H1 (cell line): ENCODE results near the gene MRPL52. TPM values are rescaled to one million over a fixed set of nuclear protein-coding genes. Genes with fewer than 3 reads are reported as not detected.

ENCODE experiments used
- CTCF ChIA-PET: fragments of 300-600 bp; sonication (Branson Sonifier 250); formaldehyde crosslinking; loops from one replicate; lab custom pipeline; 2021; ENCODE audit not compliant: partially characterized antibody; lab: Charles Lee
- POLR2A ChIA-PET: fragments of 300-600 bp; sonication (Branson Sonifier 250); formaldehyde crosslinking; loops from one replicate; lab custom pipeline; 2021; ENCODE audit warnings: inconsistent platforms; ENCODE audit not compliant: partially characterized antibody; lab: Charles Lee
- DNase-seq, 2 experiments: peaks; one replicate each; pipeline versions ENCODE4 v3.0.0 to v3.0.0-alpha.2; 2010 to 2022; ENCODE audit warnings: low spot score in 2 of 2, low read depth in 1 of 2, mixed read lengths in 1 of 2
- FAIRE-seq: peaks from 2 replicates; lab custom pipeline; 2011; peaks lifted over from hg19 to GRCh38; lab: Jason Lieb, UNC
- H2AFZ ChIP-seq: 2 replicates; pipeline ENCODE4 v1.8.1; 2012; ENCODE audit warnings: low read length, inconsistent platforms
- H2AK5ac ChIP-seq: 2 replicates; pipeline ENCODE4 v1.6.1; 2013; ENCODE audit warnings: low read depth, low read length
- H2BK120ac ChIP-seq: replicated peaks from 2 replicates; pipeline ENCODE3; 2013; ENCODE audit warnings: low read depth, low read length, inconsistent platforms
- H2BK12ac ChIP-seq: 2 replicates; pipeline ENCODE4 v1.6.1; 2013; ENCODE audit warnings: low read depth, low read length
- H2BK15ac ChIP-seq: 2 replicates; pipeline ENCODE4 v1.6.1; 2013; ENCODE audit warnings: low read length
- H2BK20ac ChIP-seq: 2 replicates; pipeline ENCODE4 v1.6.1; 2013; ENCODE audit warnings: low read length
- H2BK5ac ChIP-seq: 2 replicates; pipeline ENCODE4 v1.6.1; 2013; ENCODE audit warnings: low read depth, low read length
- H3K14ac ChIP-seq: 2 replicates; pipeline ENCODE4 v1.6.1; 2013; ENCODE audit warnings: inconsistent platforms; ENCODE audit not compliant: insufficient read length
- H3K18ac ChIP-seq: 2 replicates; pipeline ENCODE4 v1.6.1; 2013; ENCODE audit warnings: low read length; ENCODE audit errors: extremely low read depth
- H3K23ac ChIP-seq: 2 replicates; pipeline ENCODE4 v1.6.1; 2013; ENCODE audit warnings: inconsistent platforms; ENCODE audit not compliant: insufficient read length
- H3K23me2 ChIP-seq: 2 replicates; pipeline ENCODE4 v1.6.1; 2013; ENCODE audit warnings: low read depth, low read length
- H3K27ac ChIP-seq: 2 replicates; pipeline ENCODE4 v1.6.1; 2011; ENCODE audit warnings: low read depth, low read length, inconsistent platforms
- H3K27me3 ChIP-seq, 4 experiments: replicated peaks in 1 of 4; 1 replicate in 1 of 4; 2 replicates in 3 of 4; pipeline versions ENCODE4 v1.6.1 to v1.8.1; 2011 to 2013; ENCODE audit warnings: low read length in 3 of 4, mild to moderate bottlenecking in 3 of 4, inconsistent platforms in 2 of 4, mixed read lengths in 2 of 4, moderate library complexity in 1 of 4; ENCODE audit not compliant: control insufficient read depth in 3 of 4, insufficient read depth in 3 of 4; ENCODE audit errors: extremely low read depth in 1 of 4
- H3K36me3 ChIP-seq, 4 experiments: 2 replicates each; pipeline versions ENCODE4 v1.6.1 to v1.8.1; 2011 to 2013; ENCODE audit warnings: mild to moderate bottlenecking in 4 of 4, low read length in 3 of 4, moderate library complexity in 2 of 4, control low read depth in 1 of 4, inconsistent platforms in 1 of 4; ENCODE audit not compliant: insufficient read depth in 4 of 4, control insufficient read depth in 2 of 4
- H3K4ac ChIP-seq: replicated peaks from 2 replicates; pipeline ENCODE3; 2013; ENCODE audit warnings: low read length, low read depth, mixed read lengths, inconsistent platforms; ENCODE audit not compliant: insufficient read length
- H3K4me1 ChIP-seq, 4 experiments: replicated peaks in 1 of 4; 1 replicate in 1 of 4; 2 replicates in 3 of 4; pipeline versions ENCODE4 v1.6.1 to v1.8.1; 2011 to 2013; ENCODE audit warnings: low read length in 3 of 4, inconsistent platforms in 2 of 4, mixed read lengths in 1 of 4; ENCODE audit not compliant: insufficient read depth in 4 of 4, control insufficient read depth in 3 of 4
- H3K4me2 ChIP-seq, 2 experiments: 2 replicates each; pipeline versions ENCODE4 v1.6.1 to v1.8.1; 2011 to 2013; ENCODE audit warnings: low read depth in 2 of 2, low read length in 2 of 2, control low read depth in 1 of 2, inconsistent platforms in 1 of 2, mild to moderate bottlenecking in 1 of 2; ENCODE audit not compliant: insufficient read depth in 1 of 2
- H3K4me3 ChIP-seq, 4 experiments: fragments of 200-600, 300-600 bp in 1 of 4; sonication (generic), shearing (Covaris generic), sonication (Bioruptor Twin) in 1 of 4; 2 replicates each; pipeline versions ENCODE4 v1.5.1 to v1.8.1; 2011 to 2016; ENCODE audit warnings: low read length in 4 of 4, low read depth in 3 of 4, control low read depth in 2 of 4, inconsistent platforms in 2 of 4, mild to moderate bottlenecking in 2 of 4, mixed read lengths in 1 of 4, moderate library complexity in 1 of 4; ENCODE audit not compliant: insufficient read depth in 2 of 4; ENCODE audit errors: extremely low read depth in 1 of 4
- H3K56ac ChIP-seq: replicated peaks from 2 replicates; pipeline ENCODE3; 2013; ENCODE audit warnings: low read depth, mild to moderate bottlenecking, mixed read lengths, low read length, inconsistent platforms; ENCODE audit not compliant: insufficient read length
- H3K79me1 ChIP-seq: 2 replicates; pipeline ENCODE4 v1.6.1; 2013; ENCODE audit warnings: low read depth, low read length, control low read depth
- H3K79me2 ChIP-seq, 2 experiments: 2 replicates each; pipeline versions ENCODE4 v1.6.1 to v1.8.1; 2012 to 2013; ENCODE audit warnings: low read length in 2 of 2, mild to moderate bottlenecking in 2 of 2, inconsistent platforms in 1 of 2; ENCODE audit not compliant: insufficient read depth in 2 of 2, control insufficient read depth in 1 of 2
- H3K9ac ChIP-seq, 4 experiments: replicated peaks in 1 of 4; 1 replicate in 1 of 4; 2 replicates in 3 of 4; pipeline versions ENCODE4 v1.6.1 to v1.8.1; 2011 to 2013; ENCODE audit warnings: low read depth in 3 of 4, low read length in 3 of 4, control low read depth in 2 of 4, mild to moderate bottlenecking in 2 of 4, moderate library complexity in 2 of 4, inconsistent platforms in 1 of 4; ENCODE audit errors: extremely low read depth in 1 of 4
- H3K9me3 ChIP-seq, 2 experiments: 2 replicates each; pipeline versions ENCODE4 v1.6.1 to v1.8.1; 2012 to 2013; ENCODE audit warnings: mild to moderate bottlenecking in 2 of 2, moderate library complexity in 2 of 2, control low read depth in 1 of 2, inconsistent platforms in 1 of 2, low read depth in 1 of 2, low read length in 1 of 2, mixed read lengths in 1 of 2; ENCODE audit not compliant: insufficient read depth in 2 of 2
- H4K20me1 ChIP-seq, 2 experiments: replicated peaks in 1 of 2; 2 replicates each; pipeline versions ENCODE3 to v1.8.1; 2011 to 2013; ENCODE audit warnings: inconsistent platforms in 2 of 2, low read length in 2 of 2, mild to moderate bottlenecking in 1 of 2; ENCODE audit not compliant: insufficient read depth in 2 of 2, control insufficient read depth in 1 of 2
- H4K5ac ChIP-seq: 2 replicates; pipeline ENCODE4 v1.6.1; 2013; ENCODE audit warnings: low read length, low read depth, mixed read lengths, inconsistent platforms; ENCODE audit not compliant: insufficient read length
- H4K8ac ChIP-seq: 2 replicates; pipeline ENCODE4 v1.8.0; 2013; ENCODE audit warnings: mild to moderate bottlenecking, moderate library complexity, low read length, inconsistent platforms; ENCODE audit not compliant: insufficient read depth; ENCODE audit errors: extremely low read depth
- H4K91ac ChIP-seq: replicated peaks from 2 replicates; pipeline ENCODE3; 2013; ENCODE audit warnings: low read length, mixed read lengths, inconsistent platforms; ENCODE audit not compliant: insufficient read length
- ATF3 ChIP-seq: IDR thresholded peaks from 2 replicates; pipeline ENCODE4 v1.6.1; 2011; ENCODE audit warnings: low read depth, mild to moderate bottlenecking, low read length; ENCODE audit not compliant: insufficient read depth
- BCL11A ChIP-seq, 2 experiments: IDR thresholded peaks; one replicate each; pipeline ENCODE4 v1.6.1; 2011; ENCODE audit warnings: low read depth in 2 of 2, low read length in 2 of 2, mild to moderate bottlenecking in 2 of 2
- CBX8 ChIP-seq: fragments of 300-800, 300-1000 bp; sonication (generic); IDR thresholded peaks from 2 replicates; pipeline ENCODE4 v1.7.1; 2016; ENCODE audit warnings: low read depth, low read length, borderline replicate concordance
- FOSL1 ChIP-seq: IDR thresholded peaks from 2 replicates; pipeline ENCODE4 v1.6.1; 2011; ENCODE audit warnings: mild to moderate bottlenecking, low read depth, low read length, moderate library complexity; ENCODE audit not compliant: insufficient read depth
- GTF2F1 ChIP-seq: IDR thresholded peaks from 2 replicates; pipeline ENCODE4 v1.6.1; 2012; ENCODE audit warnings: low read depth, low read length, improper control_type of control experiment, borderline replicate concordance
- JUN ChIP-seq: IDR thresholded peaks from 2 replicates; pipeline ENCODE4 v1.6.1; 2011; ENCODE audit warnings: low read depth, mild to moderate bottlenecking, improper control_type of control experiment, low read length
- SAP30 ChIP-seq: fragments of 300-600 bp; sonication (generic); IDR thresholded peaks from 2 replicates; pipeline ENCODE4 v1.7.1; 2012; ENCODE audit warnings: low read length, moderate library complexity, mild to moderate bottlenecking, inconsistent platforms; ENCODE audit not compliant: insufficient read depth, insufficient replicate concordance
- WGBS, 2 experiments: shearing (Covaris generic) in 1 of 2; methylation state at CpG; one replicate each; pipeline versions ENCODE4 v1.1.6 to v1.1.7; 2013 to 2015; ENCODE audit warnings: low lambda C conversion rate in 2 of 2, mixed read lengths in 2 of 2, inconsistent platforms in 1 of 2, low coverage in 1 of 2, missing lambda C conversion rate in 1 of 2; ENCODE audit not compliant: insufficient replicate concordance in 2 of 2, insufficient coverage in 1 of 2, insufficient read length in 1 of 2; ENCODE audit errors: extremely low coverage in 1 of 2, missing lambda C conversion rate in 1 of 2; 5-methylcytosine and 5-hydroxymethylcytosine counted together
- polyA plus RNA-seq, 7 experiments: library from polyadenylated mRNA; depleted of rRNA in 3 of 7; stranded (reverse) in 5 of 7; unstranded in 2 of 7; fragments of >200 nt in 5 of 7; fragments of 200-250 nt in 2 of 7; gene quantifications; 1 replicate in 5 of 7; 2 replicates in 1 of 7; 4 replicates in 1 of 7; pipeline versions ENCODE4 v1.2.1 to v1.2.3, GENCODE V29; 2011 to 2013; ENCODE audit warnings: missing spikeins in 2 of 7, mixed read lengths in 2 of 7
- total RNA-seq: library from RNA; stranded (reverse); fragmentation: NEBNext Ultra II Directional; extraction: Animal tissue kit (Norgen Biotek cat#: 25700); gene quantifications from 2 replicates; pipeline ENCODE4 v1.2.1, GENCODE V29; 2021

Gene MRPL52
- total and polyA plus RNA-seq, 2 of the 8 experiments (the other 6 are each of a cell fraction or from before 2014, with no cell fraction given) = 70.5 to 176 TPM

- Histone ChIP-seq H3K36me3 (no peaks in the 10 kb centered on the region), H3K79me1 (no peaks in the 10 kb centered on the region), H2BK12ac (no peak overlapping the region), H4K91ac (no peak overlapping the region), H3K56ac (no peak overlapping the region), H2BK15ac (no peak overlapping the region), H3K23me2 (peaks cover 2% of the 10 kb centered on the region; the same call in 1 of the 2 replicates), H2BK120ac (no peak overlapping the region), H3K79me2 (no peaks in the 10 kb centered on the region), H4K20me1 (no peaks in the 10 kb centered on the region), H3K4me3 (no peak overlapping the region), H3K23ac (no peak overlapping the region), H3K14ac (no peak overlapping the region), H3K9ac (no peak overlapping the region), H2AFZ (peak overlapping the region; percentile 98; the same call in 1 of the 2 replicates), H3K4me1 (peaks cover 4 to 22% (median 11%) of the 10 kb centered on the region in 4 experiments), H3K9me3 (no peaks in the 10 kb centered on the region; a peak in 1 of 4 replicates), H3K4me2 (peak overlapping the region in 1 of 2 experiments; percentile 90; a peak in 1 of 4 replicates), H4K5ac (no peak overlapping the region), H3K4ac (no peak overlapping the region), H2BK20ac (0 out of 2 replicates have a peak overlapping the region, but pooled peaks have one; percentile 66), H4K8ac (peak overlapping the region; percentile 82), H3K18ac (no peak overlapping the region), H3K27me3 (no peaks in the 10 kb centered on the region), H2AK5ac (no peak overlapping the region), H3K27ac (no peak overlapping the region)
- WGBS, 2 experiments = 90% methylated on average over 2 of the region's 2 CpGs; no CpG with 5 or more reads in 1 of the 2 experiments
- DNase-seq = no peak
- ChIA-PET POLR2A (interaction anchor here (1.0 to 13.9 kb wide), 3 partner anchors 14 to 30 kb away, joined by 4 to 203 read pairs (median 85); partner anchors contain the start of genes MMP14 and MRPL52), CTCF (interaction anchor here (0.6 to 56.0 kb wide), 32 partner anchors 12 to 463 kb away, joined by 3 to 1562 read pairs (median 6); partner anchors contain the start of genes AJUBA, LRP10, MMP14 and MRPL52)
- no peak for FAIRE-seq
- TF ChIP-seq CBX8 (no peak), JUN (no peak), FOSL1 (no peak), ATF3 (no peak), SAP30 (no peak), GTF2F1 (no peak), BCL11A (IDR thresholded peaks at IDR 0.05; ENCODE audit: low read depth in 2 of 2, low read length in 2 of 2) (no peak)
- TF ChIP-seq, all 59 proteins: peak for 0
- no peak overlapping the region for H2BK5ac ChIP-seq
Observed at GRCh38 chr14:22852599-22852939, 22.9 kb downstream of the MRPL52 start.
